Testis (tissue), 2 donors: ENCODE results near the gene EDAR.

Experiments used
- CTCF ChIP-seq, 3 experiments: fragments of 450-650 bp in 2 of 3; fragments of 200-600 bp in 1 of 3; sonication (generic) in 1 of 3; IDR thresholded peaks; one replicate each; pipeline ENCODE4 v1.5.1; 2016 to 2019; ENCODE audit warnings: antibody characterized with exemption in 3 of 3, mild to moderate bottlenecking in 2 of 3, moderate library complexity in 1 of 3
- POLR2A ChIP-seq: fragments of 450-650 bp; IDR thresholded peaks from one replicate; pipeline ENCODE4 v1.6.1; 2017; ENCODE audit warnings: antibody characterized with exemption, mild to moderate bottlenecking, moderate library complexity

- no peak for TF ChIP-seq CTCF (IDR thresholded peaks at IDR 0.05)
- TF ChIP-seq POLR2A = no peak
These were observed 70.7 kb downstream of the EDAR start for GRCh38 chr2:108918156-108918874.
